Upper lobe of right lung (tissue), 1 donor: Measurements from ENCODE around the gene PADI2. TPM values are rescaled to one million over a fixed set of nuclear protein-coding genes. Genes with fewer than 3 reads are reported as not detected.
A peak's percentile ranks its signal among the peaks of the same experiment; 100 is the strongest.

Experiments
- ATAC-seq: fragments of 200-7000 bp; cut with Tn5 transposase; one replicate; pipeline ENCODE4 v1.9.1; 2020; ENCODE audit warnings: mild to moderate bottlenecking, moderate library complexity
- DNase-seq: peaks from one replicate; pipeline ENCODE4 v3.0.0-alpha.2; 2020
- H3K27ac ChIP-seq: fragments of 200-600 bp; one replicate; pipeline ENCODE4 v1.8.0; 2022
- H3K27me3 ChIP-seq: fragments of 200-600 bp; one replicate; pipeline ENCODE4 v1.8.0; 2022; ENCODE audit warnings: mild to moderate bottlenecking
- H3K36me3 ChIP-seq: fragments of 200-600 bp; one replicate; pipeline ENCODE4 v1.8.0; 2022
- H3K4me1 ChIP-seq: fragments of 200-600 bp; one replicate; pipeline ENCODE4 v1.8.0; 2022
- H3K4me3 ChIP-seq: fragments of 200-600 bp; one replicate; pipeline ENCODE4 v1.8.0; 2022; ENCODE audit warnings: mild to moderate bottlenecking
- H3K9me3 ChIP-seq: fragments of 200-600 bp; one replicate; pipeline ENCODE4 v1.8.0; 2022
- intact Hi-C: fragments of 100-400 bp; cut with DNase I; formaldehyde crosslinking; loops from one replicate; pipeline ENCODE4 v1.11.0; 2022
- total RNA-seq: library from RNA; stranded (reverse); fragmentation: NEBNext Ultra II Directional; extraction: Animal tissue kit (Norgen Biotek cat#: 25700); gene quantifications from one replicate; pipeline ENCODE4 v1.2.1, GENCODE V29; 2021
- TF ChIP-seq, protein P1 (sequence below): fragments of 200-600 bp; IDR thresholded peaks from one replicate; pipeline ENCODE4 v1.8.0; 2022; ENCODE audit warnings: antibody characterized with exemption
- donor health status: DM: no; HTN: yes; CAD: no; lungs with severe emphysema.

Gene PADI2
- total RNA-seq, 1 donor from 2014 or later: 20.0 TPM

GRCh38 chr1:17023573-17023972, 95.7 kb downstream of the PADI2 start:
- TF ChIP-seq, protein P1, sequence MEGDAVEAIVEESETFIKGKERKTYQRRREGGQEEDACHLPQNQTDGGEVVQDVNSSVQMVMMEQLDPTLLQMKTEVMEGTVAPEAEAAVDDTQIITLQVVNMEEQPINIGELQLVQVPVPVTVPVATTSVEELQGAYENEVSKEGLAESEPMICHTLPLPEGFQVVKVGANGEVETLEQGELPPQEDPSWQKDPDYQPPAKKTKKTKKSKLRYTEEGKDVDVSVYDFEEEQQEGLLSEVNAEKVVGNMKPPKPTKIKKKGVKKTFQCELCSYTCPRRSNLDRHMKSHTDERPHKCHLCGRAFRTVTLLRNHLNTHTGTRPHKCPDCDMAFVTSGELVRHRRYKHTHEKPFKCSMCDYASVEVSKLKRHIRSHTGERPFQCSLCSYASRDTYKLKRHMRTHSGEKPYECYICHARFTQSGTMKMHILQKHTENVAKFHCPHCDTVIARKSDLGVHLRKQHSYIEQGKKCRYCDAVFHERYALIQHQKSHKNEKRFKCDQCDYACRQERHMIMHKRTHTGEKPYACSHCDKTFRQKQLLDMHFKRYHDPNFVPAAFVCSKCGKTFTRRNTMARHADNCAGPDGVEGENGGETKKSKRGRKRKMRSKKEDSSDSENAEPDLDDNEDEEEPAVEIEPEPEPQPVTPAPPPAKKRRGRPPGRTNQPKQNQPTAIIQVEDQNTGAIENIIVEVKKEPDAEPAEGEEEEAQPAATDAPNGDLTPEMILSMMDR: no peak
- intact Hi-C loops: no loop called here
- no peak for DNase-seq
- Histone ChIP-seq H3K4me3 (no peak overlapping the region), H3K36me3 (peaks cover 100% of the 10 kb centered on the region), H3K27ac (no peak overlapping the region), H3K27me3 (no peaks in the 10 kb centered on the region), H3K4me1 (peaks cover 13% of the 10 kb centered on the region), H3K9me3 (no peaks in the 10 kb centered on the region)
- no peak for ATAC-seq

DNA sequence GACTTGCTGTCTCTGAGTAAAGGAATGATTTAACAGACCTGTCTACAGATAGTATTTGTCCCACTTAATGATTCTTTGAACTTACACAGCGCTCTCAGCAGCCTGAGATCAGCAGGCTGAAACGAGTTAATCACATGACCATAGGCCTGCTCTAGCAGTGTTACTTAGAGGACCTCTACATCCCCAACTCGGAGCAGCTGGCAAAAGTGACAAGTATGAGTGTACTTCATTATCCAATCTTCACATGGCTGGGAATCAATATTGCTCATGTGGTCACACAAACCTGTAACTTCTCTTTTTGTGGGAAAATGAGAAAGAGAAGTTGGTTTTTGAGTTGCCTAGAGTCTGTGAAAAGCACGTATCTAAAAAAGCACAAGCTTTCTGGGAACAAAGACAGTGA, 96.1 kb downstream of the PADI2 start:
- H3K4me3 ChIP-seq: no peak overlapping the region
- DNase-seq: no peak
- H3K4me1 ChIP-seq: peaks cover 9% of the 10 kb centered on the region
- ATAC-seq: no peak
- TF ChIP-seq, protein P1: no peak
- intact Hi-C loops: no loop called here
- H3K27me3 ChIP-seq: no peaks in the 10 kb centered on the region
- H3K27ac ChIP-seq: no peak overlapping the region
- no peaks in the 10 kb centered on the region for H3K9me3 ChIP-seq
- peaks cover 100% of the 10 kb centered on the region for H3K36me3 ChIP-seq

GRCh38 chr1:17021896-17022295, 97.4 kb downstream of the PADI2 start:
- TF ChIP-seq, protein P1: no peak
- peak; percentile 44 for DNase-seq
- H3K27me3 ChIP-seq: no peaks in the 10 kb centered on the region
- peaks cover 94% of the 10 kb centered on the region for H3K36me3 ChIP-seq
- intact Hi-C loops: no loop called here
- H3K4me1 ChIP-seq: no peaks in the 10 kb centered on the region
- H3K4me3 ChIP-seq: no peak overlapping the region
- no peaks in the 10 kb centered on the region for H3K9me3 ChIP-seq
- ATAC-seq: no peak
- no peak overlapping the region for H3K27ac ChIP-seq

- no peak overlapping the region for H3K4me3 ChIP-seq
Measured at GRCh38 chr1:17020502-17020901, 98.7 kb downstream of the PADI2 start.

DNA sequence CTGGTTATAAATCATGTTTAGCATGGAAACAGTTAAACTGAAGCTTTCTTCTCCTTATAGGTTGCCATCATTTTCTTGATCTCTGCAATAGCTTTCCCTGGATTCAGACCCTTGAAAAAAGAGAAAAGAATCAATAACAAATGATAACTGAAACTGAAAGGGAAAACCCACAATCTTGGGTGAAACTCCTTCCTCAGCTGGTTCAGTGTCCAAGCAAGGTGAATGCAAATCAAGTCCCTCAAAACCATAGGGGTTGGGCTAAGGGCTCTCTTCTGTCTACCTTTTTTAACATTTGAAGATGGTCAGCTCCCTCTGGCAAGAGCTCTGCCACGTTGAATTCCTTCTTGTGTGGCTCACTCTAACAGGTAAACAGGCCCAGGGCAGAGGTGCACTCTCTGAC, 100.4 kb downstream of the PADI2 start:
- TF ChIP-seq, protein P1: no peak
- H3K4me3 ChIP-seq: no peak overlapping the region
- intact Hi-C loops: no loop called here
- H3K9me3 ChIP-seq: no peaks in the 10 kb centered on the region
- no peaks in the 10 kb centered on the region for H3K27me3 ChIP-seq
- DNase-seq (no peak), ATAC-seq (no peak)
- no peaks in the 10 kb centered on the region for H3K4me1 ChIP-seq
- H3K36me3 ChIP-seq: peaks cover 63% of the 10 kb centered on the region
- no peak overlapping the region for H3K27ac ChIP-seq

More at GRCh38 chr1:17020502-17020901, 98.7 kb downstream of the PADI2 start:
- no peak for ATAC-seq
- H3K27ac ChIP-seq: no peak overlapping the region
- DNase-seq: no peak
- H3K36me3 ChIP-seq: peaks cover 80% of the 10 kb centered on the region
- TF ChIP-seq, protein P1: no peak
- no peaks in the 10 kb centered on the region for H3K4me1 ChIP-seq
- intact Hi-C loops: no loop called here
- H3K9me3 ChIP-seq: no peaks in the 10 kb centered on the region
- no peaks in the 10 kb centered on the region for H3K27me3 ChIP-seq

- H3K36me3 ChIP-seq: peaks cover 49% of the 10 kb centered on the region
- H3K27ac ChIP-seq: no peak overlapping the region
- intact Hi-C loops: no loop called here
- ATAC-seq (no peak), DNase-seq (no peak)
- no peaks in the 10 kb centered on the region for H3K27me3 ChIP-seq
- peaks cover under 1% of the 10 kb centered on the region for H3K4me1 ChIP-seq
- no peak overlapping the region for H3K4me3 ChIP-seq
- no peaks in the 10 kb centered on the region for H3K9me3 ChIP-seq
- TF ChIP-seq, protein P1: no peak
Measured at GRCh38 chr1:17017435-17017834, 101.8 kb downstream of the PADI2 start.
